ENCODE data around the gene FAM13A.

Gene FAM13A

GRCh38 chr4:88747351-88747750 lies 309.6 kb downstream of the FAM13A start:
- no peak for TF ChIP-seq CTCF (IDR thresholded peaks at IDR 0.05; ENCODE audit: insufficient read depth, low read length, poor library complexity, severe bottlenecking)
- DNase-seq (ENCODE audit: extremely low read depth, insufficient read length): no peak
- Histone ChIP-seq H3K36me3 (ENCODE audit: control insufficient read depth, insufficient read depth, low read length) (no peaks in the 10 kb centered on the region), H3K4me3 (replicated peaks; ENCODE audit: low read depth, low read length) (no peak overlapping the region), H3K27me3 (replicated peaks; ENCODE audit: control insufficient read depth, insufficient read depth, low read length) (0 out of 2 replicates have a peak, but pooled peaks cover 1% of the 10 kb centered on the region)

- H3K36me3 ChIP-seq (ENCODE audit: control insufficient read depth, insufficient read depth, low read length): no peaks in the 10 kb centered on the region
- DNase-seq (ENCODE audit: extremely low read depth, insufficient read length): no peak
- no peak overlapping the region for H3K4me3 ChIP-seq (replicated peaks; ENCODE audit: low read depth, low read length)
- no peak for TF ChIP-seq CTCF (IDR thresholded peaks at IDR 0.05; ENCODE audit: insufficient read depth, low read length, poor library complexity, severe bottlenecking)
- 0 out of 2 replicates have a peak, but pooled peaks cover 1% of the 10 kb centered on the region for H3K27me3 ChIP-seq (replicated peaks; ENCODE audit: control insufficient read depth, insufficient read depth, low read length)
These were observed 310.8 kb downstream of the FAM13A start for GRCh38 chr4:88746206-88746605.

DNA sequence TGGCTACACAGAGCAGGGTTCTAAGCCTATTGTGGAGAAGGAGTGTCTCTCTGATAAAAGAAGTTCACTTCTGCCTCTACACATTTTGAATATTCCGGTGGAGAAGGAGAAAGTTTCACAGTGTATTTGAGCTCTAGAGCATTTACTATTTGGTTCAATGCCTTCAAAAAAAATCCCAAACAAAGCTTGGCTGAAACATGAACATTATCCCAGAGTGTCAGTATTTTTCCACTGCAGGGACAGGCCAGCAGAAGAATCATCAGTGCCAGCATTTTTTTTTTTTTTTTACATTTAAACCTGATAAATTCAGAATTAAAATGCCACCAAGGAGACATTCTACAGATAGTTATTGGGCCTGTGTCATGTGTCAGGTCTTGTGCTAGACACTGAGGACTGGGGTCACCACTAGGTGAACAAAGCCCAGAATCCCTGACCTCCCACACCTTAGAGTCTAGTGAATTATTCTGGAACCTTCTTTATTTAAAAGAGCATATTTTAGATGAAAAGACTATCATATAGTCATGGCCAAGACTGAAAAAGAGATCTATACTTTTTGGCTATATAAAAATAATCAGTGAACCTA lies 311.3 kb downstream of the FAM13A start:
- TF ChIP-seq CTCF (IDR thresholded peaks at IDR 0.05; ENCODE audit: insufficient read depth, low read length, poor library complexity, severe bottlenecking): no peak
- DNase-seq (ENCODE audit: extremely low read depth, insufficient read length): no peak
- no peaks in the 10 kb centered on the region for H3K36me3 ChIP-seq (ENCODE audit: control insufficient read depth, insufficient read depth, low read length)

GRCh38 chr4:88745175-88745574 lies 311.8 kb downstream of the FAM13A start:
- TF ChIP-seq CTCF (IDR thresholded peaks at IDR 0.05; ENCODE audit: insufficient read depth, low read length, poor library complexity, severe bottlenecking): no peak
- Histone ChIP-seq H3K27me3 (replicated peaks; ENCODE audit: control insufficient read depth, insufficient read depth, low read length) (0 out of 2 replicates have a peak, but pooled peaks cover 1% of the 10 kb centered on the region), H3K36me3 (ENCODE audit: control insufficient read depth, insufficient read depth, low read length) (no peaks in the 10 kb centered on the region), H3K4me3 (replicated peaks; ENCODE audit: low read depth, low read length) (no peak overlapping the region)
- DNase-seq (ENCODE audit: extremely low read depth, insufficient read length): no peak

More for the DNA sequence above, 311.3 kb downstream of the FAM13A start:
- Histone ChIP-seq H3K4me3 (replicated peaks; ENCODE audit: low read depth, low read length) (no peak overlapping the region), H3K27me3 (replicated peaks; ENCODE audit: control insufficient read depth, insufficient read depth, low read length) (0 out of 2 replicates have a peak, but pooled peaks cover 1% of the 10 kb centered on the region)

- H3K27me3 ChIP-seq (replicated peaks; ENCODE audit: control insufficient read depth, insufficient read depth, low read length): 0 out of 2 replicates have a peak, but pooled peaks cover 1% of the 10 kb centered on the region
- H3K36me3 ChIP-seq (ENCODE audit: control insufficient read depth, insufficient read depth, low read length): no peaks in the 10 kb centered on the region
- no peak for DNase-seq (ENCODE audit: extremely low read depth, insufficient read length)
- no peak overlapping the region for H3K4me3 ChIP-seq (replicated peaks; ENCODE audit: low read depth, low read length)
- TF ChIP-seq CTCF (IDR thresholded peaks at IDR 0.05; ENCODE audit: insufficient read depth, low read length, poor library complexity, severe bottlenecking): no peak
These were observed 312.4 kb downstream of the FAM13A start for GRCh38 chr4:88744609-88745008.

GRCh38 chr4:88743696-88744095 lies 313.3 kb downstream of the FAM13A start:
- DNase-seq (ENCODE audit: extremely low read depth, insufficient read length): no peak

More at GRCh38 chr4:88743696-88744095, 313.3 kb downstream of the FAM13A start:
- Histone ChIP-seq H3K36me3 (ENCODE audit: control insufficient read depth, insufficient read depth, low read length) (no peaks in the 10 kb centered on the region), H3K4me3 (replicated peaks; ENCODE audit: low read depth, low read length) (no peak overlapping the region), H3K27me3 (replicated peaks; ENCODE audit: control insufficient read depth, insufficient read depth, low read length) (0 out of 2 replicates have a peak, but pooled peaks cover 1% of the 10 kb centered on the region)
- no peak for TF ChIP-seq CTCF (IDR thresholded peaks at IDR 0.05; ENCODE audit: insufficient read depth, low read length, poor library complexity, severe bottlenecking)

All from GM06990 (cell line).